SK-N-SH treated with all-trans-retinoic acid at 6 μM for 48 hours (cell line): ENCODE measurements around the gene CD244.

ENCODE experiments used
- ARNTL ChIP-seq: fragments of 450-650 bp; formaldehyde crosslinking; IDR thresholded peaks from 2 replicates; pipeline ENCODE4 v1.5.0; 2020; ENCODE audit warnings: low read depth, mild to moderate bottlenecking, moderate library complexity, borderline replicate concordance
- CSRNP3 ChIP-seq: fragments of 250-450 bp; sonication (Bioruptor Pico); IDR thresholded peaks from 2 replicates; pipeline ENCODE4 v1.5.1; 2021; ENCODE audit warnings: mild to moderate bottlenecking, moderate library complexity
- ISL1 ChIP-seq: fragments of 250-450 bp; sonication (Bioruptor Pico); IDR thresholded peaks from 2 replicates; pipeline ENCODE4 v2.1.2; 2022; ENCODE audit warnings: mild to moderate bottlenecking, moderate library complexity
- PATZ1 ChIP-seq: fragments of 250-450 bp; sonication (Bioruptor Pico); IDR thresholded peaks from 2 replicates; pipeline ENCODE4 v1.8.0; 2020; ENCODE audit warnings: mild to moderate bottlenecking, moderate library complexity, borderline replicate concordance
- PPARA ChIP-seq: fragments of 250-450 bp; sonication (Bioruptor Pico); IDR thresholded peaks from 2 replicates; pipeline ENCODE4 v1.5.0; 2020; ENCODE audit warnings: mild to moderate bottlenecking, borderline replicate concordance
- SNAI2 ChIP-seq: fragments of 250-450 bp; sonication (Bioruptor Pico); IDR thresholded peaks from 2 replicates; pipeline ENCODE4 v1.5.0; 2020; ENCODE audit warnings: mild to moderate bottlenecking, moderate library complexity
- TOX ChIP-seq: fragments of 250-450 bp; sonication (Bioruptor Pico); IDR thresholded peaks from 2 replicates; pipeline ENCODE4 v1.8.0; 2021; ENCODE audit warnings: mild to moderate bottlenecking, moderate library complexity, borderline replicate concordance
- ZC3H10 ChIP-seq: fragments of 250-450 bp; sonication (Bioruptor Pico); IDR thresholded peaks from 2 replicates; pipeline ENCODE4 v1.5.1; 2021; ENCODE audit warnings: mild to moderate bottlenecking, moderate library complexity
- ZFP30 ChIP-seq: fragments of 450-650 bp; formaldehyde crosslinking; IDR thresholded peaks from 2 replicates; pipeline ENCODE4 v1.5.0; 2022; ENCODE audit warnings: mild to moderate bottlenecking, moderate library complexity
- TF ChIP-seq, protein P1 (sequence below): fragments of 250-450 bp; sonication (Bioruptor Pico); IDR thresholded peaks from 2 replicates; pipeline ENCODE4 v1.5.1; 2020; ENCODE audit warnings: low read depth, mild to moderate bottlenecking, moderate library complexity

GRCh38 chr1:160835751-160836150, 26.9 kb downstream of the CD244 start:
- no peak for TF ChIP-seq PATZ1 (CRISPR knock-in tag)
- no peak for TF ChIP-seq CSRNP3 (CRISPR knock-in tag)
- TF ChIP-seq, protein P1, sequence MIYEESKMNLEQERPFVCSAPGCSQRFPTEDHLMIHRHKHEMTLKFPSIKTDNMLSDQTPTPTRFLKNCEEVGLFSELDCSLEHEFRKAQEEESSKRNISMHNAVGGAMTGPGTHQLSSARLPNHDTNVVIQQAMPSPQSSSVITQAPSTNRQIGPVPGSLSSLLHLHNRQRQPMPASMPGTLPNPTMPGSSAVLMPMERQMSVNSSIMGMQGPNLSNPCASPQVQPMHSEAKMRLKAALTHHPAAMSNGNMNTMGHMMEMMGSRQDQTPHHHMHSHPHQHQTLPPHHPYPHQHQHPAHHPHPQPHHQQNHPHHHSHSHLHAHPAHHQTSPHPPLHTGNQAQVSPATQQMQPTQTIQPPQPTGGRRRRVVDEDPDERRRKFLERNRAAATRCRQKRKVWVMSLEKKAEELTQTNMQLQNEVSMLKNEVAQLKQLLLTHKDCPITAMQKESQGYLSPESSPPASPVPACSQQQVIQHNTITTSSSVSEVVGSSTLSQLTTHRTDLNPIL (CRISPR knock-in tag) = no peak
- TF ChIP-seq ISL1 (CRISPR knock-in tag) = no peak
- no peak for TF ChIP-seq TOX
- TF ChIP-seq ARNTL (CRISPR knock-in tag) = no peak
- no peak for TF ChIP-seq PPARA (CRISPR knock-in tag)
- TF ChIP-seq ZFP30 (CRISPR knock-in tag) = no peak
- TF ChIP-seq ZC3H10 (CRISPR knock-in tag) = no peak
- TF ChIP-seq SNAI2 = no peak
